Spleen (tissue), 7 donors: ENCODE results near the gene MCM9.

Experiments used
- POLR2A ChIP-seq, 3 donors: fragments of 450-650 bp; IDR thresholded peaks; one replicate each; pipeline ENCODE4 v1.5.1; 2017; ENCODE audit warnings: antibody characterized with exemption in 3 of 3, mild to moderate bottlenecking in 1 of 3
- POLR2AphosphoS5 ChIP-seq, 3 donors: sonication (generic); formaldehyde crosslinking; IDR thresholded peaks; one replicate each; pipeline ENCODE4 v1.5.1; 2017; ENCODE audit warnings: antibody characterized with exemption in 3 of 3
- TF ChIP-seq, protein P1 (sequence below), 11 experiments: fragments of 200-600 bp in 7 of 11; fragments of 450-650 bp in 4 of 11; sonication (generic) in 4 of 11; IDR thresholded peaks in 8 of 11; conservative IDR thresholded peaks in 3 of 11; 1 replicate in 7 of 11; 2 replicates in 4 of 11; pipeline versions ENCODE4 v1.4.0 to v1.8.0; 2016 to 2021; ENCODE audit warnings: antibody characterized with exemption in 11 of 11, inconsistent platforms in 4 of 11, mild to moderate bottlenecking in 1 of 11
- donor health status: DM: no; HTN: no; CAD: no; lungs with moderate emphysema.
- donor health status: DM: no; HTN: no; CAD: no.
- donor health status: DM: no; HTN: no; CAD: no.

DNA sequence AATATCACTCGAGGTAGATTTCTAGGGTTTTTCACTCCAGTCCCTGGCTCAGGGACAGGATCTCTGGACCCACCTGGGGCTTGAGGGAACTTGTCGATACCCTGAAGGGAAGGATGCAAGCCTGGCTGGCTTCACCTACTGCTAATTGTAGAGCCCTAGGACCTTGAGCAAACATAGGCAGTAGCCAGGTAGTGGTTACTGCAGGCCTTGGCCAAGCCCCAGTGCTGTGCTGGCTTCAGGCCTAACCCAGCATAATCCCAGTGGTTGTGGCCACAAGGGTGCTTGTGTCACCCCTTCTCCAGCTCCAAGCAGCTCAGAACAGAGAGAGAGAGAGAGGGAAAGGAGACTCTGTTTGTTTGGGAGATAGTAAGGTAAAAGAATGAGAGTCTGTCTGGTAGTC, 5.8 kb upstream of the MCM9 start:
- TF ChIP-seq, protein P1, sequence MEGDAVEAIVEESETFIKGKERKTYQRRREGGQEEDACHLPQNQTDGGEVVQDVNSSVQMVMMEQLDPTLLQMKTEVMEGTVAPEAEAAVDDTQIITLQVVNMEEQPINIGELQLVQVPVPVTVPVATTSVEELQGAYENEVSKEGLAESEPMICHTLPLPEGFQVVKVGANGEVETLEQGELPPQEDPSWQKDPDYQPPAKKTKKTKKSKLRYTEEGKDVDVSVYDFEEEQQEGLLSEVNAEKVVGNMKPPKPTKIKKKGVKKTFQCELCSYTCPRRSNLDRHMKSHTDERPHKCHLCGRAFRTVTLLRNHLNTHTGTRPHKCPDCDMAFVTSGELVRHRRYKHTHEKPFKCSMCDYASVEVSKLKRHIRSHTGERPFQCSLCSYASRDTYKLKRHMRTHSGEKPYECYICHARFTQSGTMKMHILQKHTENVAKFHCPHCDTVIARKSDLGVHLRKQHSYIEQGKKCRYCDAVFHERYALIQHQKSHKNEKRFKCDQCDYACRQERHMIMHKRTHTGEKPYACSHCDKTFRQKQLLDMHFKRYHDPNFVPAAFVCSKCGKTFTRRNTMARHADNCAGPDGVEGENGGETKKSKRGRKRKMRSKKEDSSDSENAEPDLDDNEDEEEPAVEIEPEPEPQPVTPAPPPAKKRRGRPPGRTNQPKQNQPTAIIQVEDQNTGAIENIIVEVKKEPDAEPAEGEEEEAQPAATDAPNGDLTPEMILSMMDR (IDR thresholded peaks at IDR 0.05 in 8 of 11, conservative IDR thresholded peaks at IDR 0.05 in 3 of 11) = no peak
- TF ChIP-seq POLR2A (IDR thresholded peaks at IDR 0.05) (no peak), POLR2AphosphoS5 (IDR thresholded peaks at IDR 0.05) (no peak)
